Measurements from ENCODE around the gene TPK1. TPM values are rescaled to one million over a fixed set of nuclear protein-coding genes. Genes with fewer than 3 reads are reported as not detected.

Gene TPK1
- total RNA-seq, 3 donors from 2014 or later (not counting 1 experiment from before 2014, with no cell fraction given) = 20.9 to 28.6 (median 25.3) TPM

- 60% methylated on average over 2 of the region's 3 CpGs for WGBS (ENCODE audit: insufficient coverage)
- TF ChIP-seq CTCF (IDR thresholded peaks at IDR 0.05) = no peak
- Mint-ChIP-seq H3K27ac (no peak overlapping the region), H3K36me3 (no peaks in the 10 kb centered on the region), H3K4me1 (peaks cover 5 to 9% of the 10 kb centered on the region in 2 donors), H3K27me3 (ENCODE audit: low read depth in 2 of 2) (no peaks in the 10 kb centered on the region), H3K9me3 (no peaks in the 10 kb centered on the region), H3K4me3 (no peak overlapping the region)
- H3K4me1 ChIP-seq (ENCODE audit: control insufficient read depth, insufficient read depth, low read length) = no peaks in the 10 kb centered on the region
- DNase-seq (no peak), ATAC-seq (no peak)
- H3K36me3 ChIP-seq (ENCODE audit: control insufficient read depth, insufficient read depth, low read length) = no peaks in the 10 kb centered on the region
- no peak overlapping the region for H3K4me3 ChIP-seq (ENCODE audit: low read length)
- intact Hi-C loops (cut with micrococcal nuclease) = no loop called here
- H3K9me3 ChIP-seq (ENCODE audit: control insufficient read depth, insufficient read depth, low read length) = no peaks in the 10 kb centered on the region
- no peaks in the 10 kb centered on the region for H3K27me3 ChIP-seq (ENCODE audit: control insufficient read depth, insufficient read depth, low read length)
- H3K27ac ChIP-seq (ENCODE audit: low read length) = no peak overlapping the region
These were observed 354.0 kb downstream of the TPK1 start for GRCh38 chr7:144481833-144482232.

GRCh38 chr7:144477348-144477747 lies 358.5 kb downstream of the TPK1 start:
- no peaks in the 10 kb centered on the region for H3K9me3 Mint-ChIP-seq
- no peaks in the 10 kb centered on the region for H3K4me1 ChIP-seq (ENCODE audit: control insufficient read depth, insufficient read depth, low read length)
- H3K27me3 ChIP-seq (ENCODE audit: control insufficient read depth, insufficient read depth, low read length) = no peaks in the 10 kb centered on the region
- no peaks in the 10 kb centered on the region for H3K9me3 ChIP-seq (ENCODE audit: control insufficient read depth, insufficient read depth, low read length)
- no peaks in the 10 kb centered on the region for H3K27me3 Mint-ChIP-seq (ENCODE audit: low read depth in 2 of 2)
- no peaks in the 10 kb centered on the region for H3K4me1 Mint-ChIP-seq
- H3K27ac ChIP-seq (ENCODE audit: low read length) = no peak overlapping the region
- no peak overlapping the region for H3K4me3 Mint-ChIP-seq
- no peak overlapping the region for H3K4me3 ChIP-seq (ENCODE audit: low read length)
- no peak overlapping the region for H3K27ac Mint-ChIP-seq
- no peaks in the 10 kb centered on the region for H3K36me3 Mint-ChIP-seq
- ATAC-seq (no peak), DNase-seq (no peak)
- no peak for TF ChIP-seq CTCF (IDR thresholded peaks at IDR 0.05)
- intact Hi-C loops (cut with micrococcal nuclease) = no loop called here
- no peaks in the 10 kb centered on the region for H3K36me3 ChIP-seq (ENCODE audit: control insufficient read depth, insufficient read depth, low read length)
- WGBS (ENCODE audit: insufficient coverage) = no CpG with 5 or more reads among the region's 1 CpG

- TF ChIP-seq CTCF (IDR thresholded peaks at IDR 0.05) = no peak
- no peak overlapping the region for H3K4me3 ChIP-seq (ENCODE audit: low read length)
- Mint-ChIP-seq H3K27ac (no peak overlapping the region), H3K4me1 (no peaks in the 10 kb centered on the region), H3K4me3 (no peak overlapping the region), H3K36me3 (no peaks in the 10 kb centered on the region), H3K9me3 (no peaks in the 10 kb centered on the region), H3K27me3 (ENCODE audit: low read depth in 2 of 2) (no peaks in the 10 kb centered on the region)
- WGBS (ENCODE audit: insufficient coverage) = 83% methylated on average over 1 of the region's 2 CpGs
- H3K27me3 ChIP-seq (ENCODE audit: control insufficient read depth, insufficient read depth, low read length) = no peaks in the 10 kb centered on the region
- ATAC-seq = no peak
- H3K36me3 ChIP-seq (ENCODE audit: control insufficient read depth, insufficient read depth, low read length) = no peaks in the 10 kb centered on the region
- H3K27ac ChIP-seq (ENCODE audit: low read length) = no peak overlapping the region
- no peaks in the 10 kb centered on the region for H3K9me3 ChIP-seq (ENCODE audit: control insufficient read depth, insufficient read depth, low read length)
- H3K4me1 ChIP-seq (ENCODE audit: control insufficient read depth, insufficient read depth, low read length) = no peaks in the 10 kb centered on the region
- no peak for DNase-seq
- intact Hi-C loops (cut with micrococcal nuclease) = no loop called here
These were observed 360.8 kb downstream of the TPK1 start for GRCh38 chr7:144474800-144475615.

GRCh38 chr7:144474363-144474762 lies 361.5 kb downstream of the TPK1 start:
- no peak overlapping the region for H3K4me3 ChIP-seq (ENCODE audit: low read length)
- H3K4me1 ChIP-seq (ENCODE audit: control insufficient read depth, insufficient read depth, low read length) = no peaks in the 10 kb centered on the region
- Mint-ChIP-seq H3K36me3 (no peaks in the 10 kb centered on the region), H3K4me1 (no peaks in the 10 kb centered on the region), H3K4me3 (no peak overlapping the region), H3K9me3 (no peaks in the 10 kb centered on the region), H3K27ac (no peak overlapping the region), H3K27me3 (ENCODE audit: low read depth in 2 of 2) (no peaks in the 10 kb centered on the region)
- intact Hi-C loops (cut with micrococcal nuclease) = no loop called here
- DNase-seq = no peak
- no peaks in the 10 kb centered on the region for H3K36me3 ChIP-seq (ENCODE audit: control insufficient read depth, insufficient read depth, low read length)
- H3K9me3 ChIP-seq (ENCODE audit: control insufficient read depth, insufficient read depth, low read length) = no peaks in the 10 kb centered on the region
- H3K27ac ChIP-seq (ENCODE audit: low read length) = no peak overlapping the region
- no peak for ATAC-seq
- H3K27me3 ChIP-seq (ENCODE audit: control insufficient read depth, insufficient read depth, low read length) = no peaks in the 10 kb centered on the region
- no CpG with 5 or more reads among the region's 1 CpG for WGBS (ENCODE audit: insufficient coverage)
- no peak for TF ChIP-seq CTCF (IDR thresholded peaks at IDR 0.05)
